CD1c-positive myeloid dendritic cell (primary cell): ENCODE data around the gene FARP1.
A peak's percentile ranks its signal among the peaks of the same experiment; 100 is the strongest.

Source experiments
- DNase-seq: peaks from one replicate; pipeline ENCODE4 v3.0.0-alpha.2; 2016; ENCODE audit errors: extremely low spot score

Gene FARP1

DNA sequence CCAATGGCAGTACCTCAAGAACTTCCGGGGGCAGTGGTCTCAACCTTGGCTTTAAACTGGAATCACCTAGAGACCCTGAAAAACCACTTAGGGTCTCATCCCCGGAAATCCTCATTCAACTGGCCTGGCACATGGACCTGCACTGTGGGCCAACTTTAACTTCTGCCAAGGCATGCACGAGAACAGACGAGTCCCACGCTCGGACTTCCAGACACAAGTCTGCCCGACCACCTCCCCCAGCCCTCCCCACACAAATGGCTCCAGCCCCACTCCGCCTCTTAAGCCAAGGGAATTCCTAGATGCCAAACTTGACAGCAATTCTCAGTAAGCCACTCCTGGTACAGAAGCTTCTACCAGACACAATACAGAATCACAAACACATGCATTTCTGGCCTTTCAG is 320.1 kb downstream of the FARP1 start:
- no peak for DNase-seq

DNA sequence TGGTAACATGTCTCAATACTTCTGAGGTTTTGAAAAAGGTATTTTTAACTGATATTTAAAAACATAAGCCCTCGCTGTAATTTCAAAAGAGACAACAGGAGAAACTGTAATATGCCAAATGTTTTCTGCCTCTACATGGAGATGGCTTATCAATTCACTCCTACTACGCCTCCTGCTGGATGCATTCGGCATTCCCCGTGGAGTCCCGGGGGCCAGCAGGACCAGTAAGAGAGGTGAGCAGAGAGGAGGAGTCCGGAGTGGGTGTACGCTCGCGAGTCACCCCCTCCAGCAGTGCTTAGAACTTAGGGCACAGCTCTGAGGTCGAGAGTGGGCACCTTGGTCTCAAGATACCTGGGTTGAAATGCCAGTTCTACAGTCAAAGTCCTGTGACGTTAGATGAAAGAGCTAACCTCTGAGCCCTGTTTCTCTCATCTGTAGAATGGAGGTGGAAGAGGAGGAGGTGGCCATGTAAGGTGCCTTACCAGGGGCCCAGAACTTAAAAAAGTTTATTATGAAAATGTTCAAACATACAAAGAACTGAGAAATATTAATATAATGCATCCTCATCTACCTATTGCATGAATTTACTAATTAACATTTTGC is 323.8 kb downstream of the FARP1 start:
- peak; percentile 30 for DNase-seq

DNA sequence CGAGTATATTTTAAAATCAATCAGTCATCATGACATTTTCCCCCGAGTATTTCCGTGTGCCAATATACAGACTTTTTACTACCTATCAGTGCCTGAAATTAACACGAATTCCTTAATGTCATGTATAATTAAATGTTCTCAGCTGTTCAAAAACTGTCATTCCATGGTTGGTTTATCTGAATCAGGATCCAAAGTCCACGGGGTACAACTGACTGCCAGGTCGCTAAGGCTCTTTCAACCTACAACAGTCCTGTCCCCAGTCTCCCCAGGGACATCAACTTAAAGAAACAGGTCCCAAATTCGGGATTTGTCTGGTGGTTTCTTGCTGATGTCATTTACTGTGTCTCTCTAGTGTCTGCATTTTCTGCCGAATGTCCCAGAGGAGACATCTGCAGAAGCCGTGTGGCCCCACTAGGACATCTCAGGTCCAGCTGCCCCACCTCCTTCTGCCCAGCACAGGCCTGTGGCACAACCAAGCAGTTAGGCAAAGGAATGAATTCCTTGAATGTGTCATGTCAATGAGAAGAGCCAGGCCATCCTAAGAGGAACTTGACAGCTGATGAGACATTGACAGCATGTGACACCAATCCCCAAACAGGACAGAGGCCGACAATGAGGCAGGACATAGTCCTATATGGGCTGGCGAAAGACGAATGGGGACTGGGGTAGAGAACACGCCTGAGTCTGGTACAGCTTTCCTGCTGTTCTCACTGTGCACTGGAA is 324.5 kb downstream of the FARP1 start:
- peak; percentile 31 for DNase-seq

DNA sequence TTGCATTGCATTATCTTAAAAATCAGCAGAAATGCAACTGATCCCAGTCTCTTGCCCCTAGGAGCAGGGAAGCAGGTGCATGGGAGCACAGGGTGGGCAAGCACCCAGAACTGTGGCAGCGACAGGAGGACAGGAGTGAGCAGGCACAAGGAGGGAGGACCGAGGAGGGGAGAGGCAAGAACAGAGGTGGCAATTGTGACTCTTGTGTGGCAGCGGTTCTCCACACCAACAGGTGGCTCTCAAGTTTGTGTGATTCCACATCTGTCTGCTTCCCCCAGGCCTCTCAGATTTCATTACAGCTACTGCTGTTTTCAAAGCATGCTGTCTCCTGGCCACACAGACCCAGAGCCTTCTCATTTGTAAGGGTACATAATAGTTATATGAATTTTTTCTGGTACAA is 325.5 kb downstream of the FARP1 start:
- no peak for DNase-seq

DNA sequence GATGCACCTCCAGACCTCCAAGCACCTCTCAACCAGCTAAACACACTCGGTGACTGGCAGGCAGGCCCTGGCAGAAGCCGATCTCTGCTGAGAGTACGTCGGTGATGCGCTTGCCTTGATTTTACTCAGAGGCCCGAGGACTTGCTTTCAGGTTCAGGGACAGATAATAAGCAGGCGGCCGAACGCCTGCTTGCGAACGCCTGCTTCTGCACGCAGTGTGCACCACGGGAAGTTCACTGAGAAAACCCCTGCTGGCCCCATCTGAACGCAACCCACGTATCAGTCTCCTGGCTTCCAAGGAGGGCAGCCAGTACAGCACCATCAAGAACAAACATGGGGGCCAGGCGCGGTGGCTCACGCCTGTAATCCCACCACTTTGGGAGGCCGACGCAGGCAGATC is 326.0 kb downstream of the FARP1 start:
- no peak for DNase-seq

DNA sequence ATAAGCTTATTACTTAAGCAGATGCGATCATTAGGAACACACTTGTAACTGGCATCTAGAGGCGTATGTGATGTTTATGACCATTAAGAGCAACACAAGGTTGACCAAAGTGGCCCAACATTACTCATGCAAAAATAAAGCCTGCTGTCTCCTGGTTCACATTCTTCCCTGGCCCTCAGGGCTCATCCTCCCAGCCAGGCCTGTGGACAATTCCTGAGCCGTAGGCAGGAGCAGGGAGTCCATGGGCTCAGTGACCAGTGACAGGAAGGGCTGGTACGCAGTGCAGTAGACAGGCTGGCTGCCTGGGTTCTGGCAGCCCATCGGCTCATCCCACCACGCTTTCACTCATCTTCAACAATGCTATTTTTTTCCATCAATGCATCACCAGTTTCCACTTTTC is 328.0 kb downstream of the FARP1 start:
- no peak for DNase-seq

DNA sequence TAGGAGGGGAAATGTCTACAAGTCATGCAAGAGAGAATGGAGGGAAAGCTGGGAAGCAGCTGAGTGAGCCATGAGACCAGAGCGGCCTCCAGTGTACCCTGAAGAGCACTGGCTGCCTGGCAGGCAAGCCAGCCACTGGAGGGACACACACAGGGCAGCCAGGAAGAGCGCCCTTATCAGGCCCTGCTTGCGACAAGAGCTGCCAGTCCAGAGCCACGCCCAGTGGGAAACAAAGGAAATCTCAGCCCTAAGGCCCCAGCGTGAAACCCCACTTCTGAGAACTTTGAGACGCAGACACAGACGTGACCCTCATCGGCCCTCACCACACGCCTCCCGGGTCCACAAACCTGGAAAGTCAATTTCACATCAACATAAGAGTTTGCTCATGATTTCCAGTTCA is 329.0 kb downstream of the FARP1 start:
- no peak for DNase-seq

DNA sequence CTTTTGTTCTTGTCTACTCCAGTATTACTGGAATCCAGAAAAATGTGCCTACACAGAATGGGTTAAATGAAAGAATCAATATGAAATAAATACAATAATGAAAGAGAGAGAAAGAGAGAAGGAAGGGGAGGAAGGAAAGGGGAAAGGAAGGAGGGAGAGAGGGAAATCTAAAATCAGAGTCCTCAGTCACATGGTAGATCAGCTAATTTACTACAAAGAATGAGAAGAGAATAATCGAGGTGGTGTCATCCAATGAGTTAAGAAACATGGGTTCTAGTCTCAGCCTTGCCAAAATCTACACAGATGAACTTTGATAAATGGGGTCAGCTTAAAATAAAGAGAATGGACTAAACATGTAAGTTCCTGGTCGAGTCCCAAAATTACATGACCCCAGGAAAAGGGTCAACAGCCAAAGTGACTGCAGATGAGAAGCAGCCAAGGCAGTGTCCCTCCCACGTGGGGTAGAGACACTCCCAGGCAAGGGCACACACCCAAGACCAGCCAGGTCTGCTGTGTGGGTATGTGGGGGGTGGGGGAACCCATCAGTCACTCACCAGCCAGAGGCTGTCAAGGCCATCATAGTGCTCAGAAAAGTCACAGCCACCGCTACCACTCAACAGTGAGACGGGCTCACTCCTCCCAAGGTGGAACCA is 330.4 kb downstream of the FARP1 start:
- DNase-seq, result no peak

DNA sequence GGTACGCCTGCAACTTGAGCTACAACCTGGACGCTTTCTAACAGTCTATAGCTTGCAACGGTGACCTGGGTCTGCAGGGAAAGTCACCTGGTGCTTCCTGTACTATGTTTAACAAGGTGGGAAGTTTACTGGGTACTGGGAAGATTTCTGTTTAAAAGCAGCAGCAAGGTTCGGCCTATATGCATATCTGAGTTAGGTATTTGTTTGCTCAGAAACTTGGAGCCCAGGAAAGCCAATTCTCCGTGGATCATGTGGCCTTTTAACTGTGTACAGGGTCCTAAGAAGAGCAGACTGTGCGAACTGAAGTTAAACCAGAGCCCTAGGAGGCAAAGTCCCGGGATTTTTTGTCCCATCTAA is 330.9 kb downstream of the FARP1 start:
- no peak for DNase-seq

DNA sequence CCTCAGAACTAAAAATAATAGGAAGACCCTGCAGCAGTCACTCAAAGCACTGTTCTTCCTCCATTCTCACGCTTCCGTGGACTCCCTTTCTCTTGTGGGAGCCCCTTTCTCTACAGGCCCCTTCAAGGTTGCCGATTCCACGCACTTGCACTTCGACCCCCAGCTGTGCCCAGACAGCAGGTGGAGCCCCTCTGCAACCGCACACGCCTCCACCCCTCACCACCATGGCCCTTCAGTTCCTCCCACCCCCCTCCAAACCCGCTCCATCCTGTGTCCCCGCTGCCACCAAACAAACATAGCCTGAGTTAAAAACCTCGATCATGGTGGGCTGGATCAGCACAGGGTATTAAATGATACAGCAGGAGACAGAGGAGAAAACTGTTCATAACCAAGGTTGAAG is 331.4 kb downstream of the FARP1 start:
- DNase-seq, result no peak

DNA sequence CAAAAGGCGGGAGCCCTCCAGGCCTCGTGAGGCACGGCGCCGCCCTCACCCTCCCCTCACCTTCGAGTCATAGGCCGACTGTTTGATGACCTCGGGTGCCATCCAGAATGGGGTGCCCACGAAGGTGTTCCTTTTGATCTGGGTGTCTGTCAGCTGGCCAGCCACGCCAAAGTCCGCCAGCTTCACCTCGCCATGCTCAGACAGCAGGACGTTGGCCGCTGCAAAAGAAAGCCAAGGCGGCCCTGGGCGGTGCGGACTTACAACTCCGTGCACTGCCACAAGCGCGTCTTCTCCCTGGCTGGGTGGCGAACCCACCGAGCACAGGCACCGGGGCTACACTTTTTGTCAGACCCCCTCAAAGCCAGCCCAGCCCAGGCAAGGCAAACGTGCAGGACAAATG is 331.9 kb downstream of the FARP1 start:
- no peak for DNase-seq

DNA sequence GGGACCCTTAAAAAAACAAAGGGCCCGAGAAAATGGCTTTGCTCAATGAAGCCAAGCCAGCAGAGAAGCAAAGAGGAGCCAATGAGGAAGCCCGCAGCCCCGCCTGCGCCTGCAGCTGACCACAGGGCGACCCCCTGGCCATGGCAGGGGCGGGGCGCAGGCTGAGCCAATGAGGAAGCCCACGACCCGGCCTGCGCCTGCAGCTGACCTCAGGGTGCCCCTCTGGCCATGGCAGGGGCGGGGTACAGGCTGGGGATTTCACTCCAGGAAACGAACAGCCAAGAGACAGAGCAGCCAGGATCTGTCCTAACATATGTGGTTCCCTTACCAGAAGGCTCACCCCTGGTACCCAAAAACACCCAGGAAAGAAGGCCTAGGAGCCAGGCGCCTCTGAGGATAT is 332.6 kb downstream of the FARP1 start:
- peak; percentile 64 for DNase-seq

DNA sequence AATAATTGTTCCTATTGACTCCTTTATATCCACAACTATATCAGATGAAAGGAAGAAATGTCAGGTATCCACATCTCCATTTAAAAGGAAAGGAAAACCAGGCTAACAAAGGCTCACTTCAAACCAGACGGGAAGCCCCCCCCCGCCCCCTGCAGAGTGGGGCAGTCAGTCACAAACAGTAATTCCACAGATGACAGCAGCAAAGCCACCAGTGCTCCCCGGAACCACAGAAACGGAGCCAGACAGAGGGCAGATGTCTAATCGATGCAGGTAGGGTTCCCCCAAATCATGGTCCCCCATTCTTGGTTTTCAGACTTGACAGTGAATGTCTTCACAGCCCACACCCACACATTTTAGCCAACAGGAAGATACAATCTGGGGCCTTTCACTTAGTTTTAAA is 333.2 kb downstream of the FARP1 start:
- DNase-seq, result no peak

DNA sequence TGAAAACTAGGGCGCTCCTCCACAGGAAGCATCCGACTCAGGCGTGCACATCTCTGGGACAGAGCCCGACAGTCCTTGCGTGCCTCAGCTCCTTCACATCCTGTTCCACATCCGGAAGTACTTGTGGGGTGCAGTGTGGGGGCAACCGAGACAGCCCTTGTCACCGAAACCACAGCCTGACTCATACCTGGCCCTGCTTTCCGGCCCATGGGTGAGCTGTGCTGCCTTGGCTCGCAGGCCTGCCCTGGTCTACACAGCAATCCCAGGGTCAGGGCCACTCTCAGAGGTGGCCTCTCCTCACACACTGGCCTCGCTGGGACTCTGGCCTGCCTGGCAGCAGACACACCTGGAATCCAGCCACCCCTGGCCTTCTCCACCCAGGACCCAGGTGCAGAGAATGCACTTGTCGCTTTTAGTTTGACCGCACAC is 333.7 kb downstream of the FARP1 start:
- DNase-seq, result peak; percentile 91

DNA sequence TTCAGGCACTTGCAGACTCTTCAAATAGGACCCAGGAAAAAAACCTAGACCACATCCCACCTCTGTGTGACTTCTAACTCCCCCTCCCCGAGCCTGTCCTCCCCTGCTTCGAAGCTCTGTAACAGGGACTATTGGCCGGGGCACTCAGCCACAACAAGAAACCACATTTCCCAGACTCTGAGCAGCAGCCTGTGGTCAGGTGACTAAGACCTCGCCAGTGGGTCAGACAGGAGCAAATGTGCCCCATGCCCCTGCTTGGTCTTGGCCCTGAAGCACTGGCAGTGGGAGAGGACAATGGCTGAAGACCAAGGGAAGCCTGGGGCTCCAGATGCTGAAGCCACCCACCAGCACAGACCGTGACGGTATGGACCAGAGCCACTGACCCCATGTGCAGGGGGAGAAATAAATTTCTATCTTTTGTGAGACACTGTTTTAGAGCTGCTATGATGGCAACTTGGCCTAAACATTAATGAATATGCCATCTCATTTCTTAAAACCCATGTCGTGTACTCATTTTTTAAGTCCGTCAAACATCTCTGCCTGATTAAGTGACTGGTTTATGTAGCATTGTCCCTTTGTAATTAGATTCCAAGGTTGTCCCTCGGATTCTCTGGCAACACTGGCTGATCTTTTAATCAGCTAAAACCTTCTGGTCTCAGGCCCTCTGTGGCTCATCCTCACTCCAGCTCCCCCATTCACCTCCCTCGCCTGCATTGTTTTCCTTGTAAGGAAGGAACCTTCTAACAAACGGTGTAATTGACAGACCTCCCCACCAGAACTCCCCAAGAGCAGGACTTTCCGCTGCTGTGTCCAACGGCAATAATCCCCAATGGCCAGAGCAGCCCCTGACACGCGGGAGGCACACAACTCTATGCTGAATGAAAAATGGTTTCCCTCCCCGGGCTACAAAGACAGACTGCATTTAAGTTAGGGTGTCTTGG is 335.6 kb downstream of the FARP1 start:
- no peak for DNase-seq

DNA sequence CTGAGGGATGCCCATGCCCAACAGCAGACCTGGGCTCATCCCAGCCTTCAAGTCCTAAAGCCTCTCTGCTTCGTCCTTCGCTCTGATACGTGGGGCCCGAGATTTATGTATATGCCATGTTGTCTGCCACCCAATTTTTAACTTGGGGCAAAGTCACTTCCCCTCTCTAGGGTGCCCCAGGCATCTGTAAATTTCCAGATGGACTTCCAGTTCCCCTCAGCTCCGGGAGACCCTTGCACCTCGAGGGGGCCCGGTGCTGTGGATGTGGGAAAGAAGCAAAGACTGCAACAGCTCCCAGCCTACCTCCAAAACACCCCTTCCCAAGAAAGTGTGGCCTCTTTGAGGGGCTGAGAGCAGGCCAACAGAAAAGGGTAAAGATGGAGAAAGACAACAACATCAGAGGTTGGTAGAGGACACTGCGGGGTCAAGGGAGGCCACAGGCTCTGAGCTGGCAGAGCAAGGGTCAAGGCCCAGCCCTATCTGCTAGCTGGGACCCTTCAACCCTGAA is 336.7 kb downstream of the FARP1 start:
- DNase-seq, result no peak

DNA sequence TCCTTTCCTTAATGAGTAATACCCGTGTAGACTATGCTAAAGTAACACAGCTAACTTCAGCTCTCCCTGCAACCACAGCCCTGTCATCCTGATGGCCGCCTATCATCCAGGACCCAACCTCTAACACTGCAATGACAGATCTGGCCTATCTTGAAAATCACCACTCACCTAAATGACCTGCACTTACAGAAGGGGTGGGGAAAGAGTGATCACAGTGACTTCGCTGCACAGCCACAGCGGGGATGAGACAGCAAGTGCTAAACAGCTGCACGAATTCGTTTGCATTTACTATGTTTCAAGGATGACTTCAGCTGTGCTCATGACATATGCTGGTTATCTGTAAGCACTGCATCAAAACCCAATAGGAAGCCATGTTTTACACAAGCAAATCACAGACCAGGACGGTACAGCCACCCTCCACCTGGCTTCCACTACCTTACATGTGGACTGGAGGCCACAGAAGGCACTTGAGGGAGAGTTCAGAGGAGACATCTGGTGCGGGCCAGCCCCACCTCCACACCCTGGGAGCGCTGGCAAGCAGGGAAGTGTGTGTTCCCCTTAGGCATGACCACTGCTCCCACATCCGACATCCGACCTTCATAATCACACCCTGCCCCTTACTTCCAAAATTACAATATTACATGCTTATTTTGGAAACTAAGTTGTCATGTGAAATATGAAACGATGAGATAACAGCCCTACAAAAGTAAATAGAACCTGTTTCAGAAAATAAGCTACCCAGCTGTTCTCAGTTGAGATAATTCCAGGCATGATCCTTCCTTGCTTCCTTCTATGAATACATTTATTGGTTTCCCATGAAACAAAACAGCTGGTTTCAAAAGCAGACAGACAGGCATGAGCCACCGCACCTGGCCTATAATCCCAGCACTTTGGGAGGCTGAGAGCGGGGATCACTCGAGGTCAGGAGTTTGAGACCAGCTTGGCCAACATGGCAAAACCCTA is 338.3 kb downstream of the FARP1 start:
- DNase-seq, result peak; percentile 48

DNA sequence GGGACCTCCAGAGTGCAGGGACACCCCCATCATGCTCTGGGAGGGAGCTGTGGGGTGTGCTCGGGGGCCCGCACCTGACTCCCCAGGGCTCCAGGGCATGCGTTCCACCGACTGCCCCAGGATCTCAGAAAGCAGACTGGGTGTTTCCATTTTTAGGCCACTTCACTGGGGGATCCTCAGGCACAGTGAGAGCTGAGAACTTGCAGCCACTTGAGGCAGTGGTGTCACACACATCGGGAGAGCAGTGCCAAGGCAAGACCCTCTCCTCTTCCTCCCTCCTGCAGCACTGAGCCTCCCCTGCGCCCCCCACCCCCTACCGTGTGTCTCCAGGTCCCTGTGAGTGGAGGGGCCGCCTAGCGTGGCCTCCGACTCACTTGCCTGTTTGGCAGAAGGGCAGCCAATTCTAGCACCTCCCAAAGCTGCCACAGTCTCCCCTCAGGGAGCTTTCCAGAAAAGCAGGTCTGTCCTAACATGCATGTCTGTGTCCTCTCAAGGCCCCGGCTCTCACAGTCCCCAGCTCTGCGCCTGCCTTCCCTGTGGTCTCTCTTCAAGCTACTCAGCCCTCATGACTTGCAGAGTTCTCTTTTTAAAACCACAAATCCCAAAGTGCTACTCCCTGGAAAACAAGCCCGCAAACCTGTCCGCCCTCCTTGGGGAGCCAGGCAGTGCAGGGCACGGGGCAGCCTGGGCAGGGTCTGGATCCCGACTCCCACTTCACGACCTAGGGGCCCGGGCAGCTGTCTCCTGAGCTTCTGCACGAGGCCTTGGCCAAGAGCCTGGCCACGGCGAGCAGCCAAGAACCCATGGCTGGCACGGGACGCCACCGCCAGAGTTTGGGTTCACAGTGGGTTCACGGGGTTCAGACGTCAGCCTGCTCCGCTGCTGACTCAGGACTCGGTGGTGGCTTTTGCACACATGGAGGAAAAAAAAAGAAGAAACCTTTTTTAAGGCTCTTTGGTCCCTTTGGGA is 339.9 kb downstream of the FARP1 start:
- DNase-seq, result no peak

DNA sequence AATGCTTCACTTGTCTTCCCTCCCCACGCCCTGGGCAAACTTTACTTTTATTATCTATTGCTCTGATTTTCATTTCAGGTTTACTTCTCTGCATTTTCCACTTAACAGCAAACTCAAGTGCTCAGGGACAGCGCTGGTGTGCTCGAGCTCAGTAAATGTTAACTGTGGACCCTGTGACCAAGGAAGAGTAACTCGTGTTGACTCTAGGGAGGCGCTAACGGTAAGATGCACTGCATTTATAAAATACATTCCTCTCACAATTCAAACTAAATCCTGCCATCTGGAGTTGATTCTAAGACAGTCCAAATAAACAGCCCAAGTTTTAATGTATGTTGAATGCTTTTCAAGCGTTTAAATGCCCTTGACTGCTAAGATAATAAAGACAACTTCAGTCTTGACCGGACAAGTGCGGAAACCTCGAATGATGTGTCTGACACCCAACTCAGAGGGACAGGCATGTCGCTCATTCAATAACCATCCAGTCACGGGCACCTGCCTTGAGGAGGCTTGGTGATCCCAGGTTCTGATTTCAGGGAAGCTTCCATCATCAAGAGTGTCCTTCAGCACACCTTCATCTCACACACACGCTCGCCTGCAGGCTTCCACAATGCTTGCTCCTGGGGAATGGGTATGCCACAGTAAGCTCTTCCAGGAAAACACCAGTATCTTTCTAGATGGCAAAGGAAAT is 340.9 kb downstream of the FARP1 start:
- no peak for DNase-seq
